ENCODE results near the gene DMD.

Gene DMD

DNA sequence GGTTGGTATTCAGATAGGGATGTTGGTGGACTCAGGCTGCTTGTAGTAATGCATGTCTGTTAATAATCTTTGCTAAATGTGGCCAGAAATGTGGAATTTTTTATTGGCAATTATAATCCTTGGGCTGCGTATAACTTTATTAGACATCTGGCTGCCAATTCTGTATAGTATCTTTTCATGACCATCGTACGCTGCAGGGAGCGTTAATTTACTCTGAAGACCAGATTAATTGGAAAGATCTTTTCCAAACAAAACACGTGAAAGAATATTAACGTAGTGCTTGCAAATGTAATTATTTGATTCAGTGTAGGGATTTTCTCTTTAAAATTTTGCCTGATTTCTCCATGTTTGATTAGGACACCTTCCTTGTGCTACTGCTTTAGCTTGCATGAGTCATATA is 2100.7 kb downstream of the DMD start:
- H3K4me3 ChIP-seq (ENCODE audit: low read depth, low read length), result no peak overlapping the region
- TF ChIP-seq, protein P1, sequence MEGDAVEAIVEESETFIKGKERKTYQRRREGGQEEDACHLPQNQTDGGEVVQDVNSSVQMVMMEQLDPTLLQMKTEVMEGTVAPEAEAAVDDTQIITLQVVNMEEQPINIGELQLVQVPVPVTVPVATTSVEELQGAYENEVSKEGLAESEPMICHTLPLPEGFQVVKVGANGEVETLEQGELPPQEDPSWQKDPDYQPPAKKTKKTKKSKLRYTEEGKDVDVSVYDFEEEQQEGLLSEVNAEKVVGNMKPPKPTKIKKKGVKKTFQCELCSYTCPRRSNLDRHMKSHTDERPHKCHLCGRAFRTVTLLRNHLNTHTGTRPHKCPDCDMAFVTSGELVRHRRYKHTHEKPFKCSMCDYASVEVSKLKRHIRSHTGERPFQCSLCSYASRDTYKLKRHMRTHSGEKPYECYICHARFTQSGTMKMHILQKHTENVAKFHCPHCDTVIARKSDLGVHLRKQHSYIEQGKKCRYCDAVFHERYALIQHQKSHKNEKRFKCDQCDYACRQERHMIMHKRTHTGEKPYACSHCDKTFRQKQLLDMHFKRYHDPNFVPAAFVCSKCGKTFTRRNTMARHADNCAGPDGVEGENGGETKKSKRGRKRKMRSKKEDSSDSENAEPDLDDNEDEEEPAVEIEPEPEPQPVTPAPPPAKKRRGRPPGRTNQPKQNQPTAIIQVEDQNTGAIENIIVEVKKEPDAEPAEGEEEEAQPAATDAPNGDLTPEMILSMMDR (IDR thresholded peaks at IDR 0.05; ENCODE audit: borderline replicate concordance, insufficient read depth, low read depth, low read length), result no peak

DNA sequence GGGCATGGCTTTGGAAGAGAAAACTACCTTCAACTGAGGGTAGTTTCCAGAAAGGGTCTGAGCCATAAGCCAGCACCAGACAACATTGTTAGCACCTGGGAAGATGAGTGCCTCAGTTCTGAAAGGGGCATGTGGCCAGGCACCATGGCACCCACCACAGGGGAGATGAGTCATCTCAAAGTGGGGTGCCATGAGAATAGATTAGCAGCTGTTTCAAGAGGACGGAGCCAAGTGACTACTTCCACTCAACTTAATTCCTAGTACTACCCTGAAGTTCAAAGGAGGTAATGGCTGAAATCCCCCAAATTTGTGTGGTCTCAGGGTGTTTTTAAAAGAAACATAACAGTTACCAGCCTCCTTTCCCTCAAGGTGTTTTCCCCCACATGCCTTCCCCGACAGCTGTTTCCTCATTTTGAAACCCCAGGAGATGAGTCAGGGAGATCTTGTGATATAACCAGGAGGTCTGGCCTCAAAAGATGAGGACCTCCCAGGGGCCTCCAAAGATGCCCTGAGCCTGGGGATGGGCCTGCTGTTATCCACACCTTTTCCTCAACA is 2111.7 kb downstream of the DMD start:
- H3K4me3 ChIP-seq (ENCODE audit: low read depth, low read length), result no peak overlapping the region
- TF ChIP-seq, protein P1 (IDR thresholded peaks at IDR 0.05; ENCODE audit: borderline replicate concordance, insufficient read depth, low read depth, low read length), result no peak

DNA sequence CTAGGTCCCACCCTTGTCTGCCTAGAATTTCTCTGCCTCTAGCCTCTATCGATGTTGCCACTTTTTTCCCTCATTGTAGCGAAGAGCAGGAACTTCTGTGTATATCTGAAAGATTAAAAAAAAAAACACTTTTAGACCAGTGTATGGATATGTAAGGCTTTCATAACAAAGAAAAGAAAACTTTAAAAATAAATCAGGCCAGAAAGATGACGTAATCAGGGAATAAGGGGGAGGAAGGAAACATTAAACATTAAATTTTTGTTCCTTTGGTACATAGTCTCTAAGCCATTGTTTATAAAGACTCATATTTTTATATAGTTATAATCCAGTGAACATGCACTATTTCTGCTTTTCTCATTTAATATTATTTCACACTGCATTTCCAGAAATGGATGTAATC is 2113.3 kb downstream of the DMD start:
- TF ChIP-seq, protein P1 (IDR thresholded peaks at IDR 0.05; ENCODE audit: borderline replicate concordance, insufficient read depth, low read depth, low read length), result no peak
- H3K4me3 ChIP-seq (ENCODE audit: low read depth, low read length), result no peak overlapping the region

- no peak overlapping the region for H3K4me3 ChIP-seq (ENCODE audit: low read depth, low read length)
- TF ChIP-seq, protein P1 (IDR thresholded peaks at IDR 0.05; ENCODE audit: borderline replicate concordance, insufficient read depth, low read depth, low read length), result no peak
Measured at GRCh38 chrX:31093639-31093975, 2117.7 kb downstream of the DMD start.

- TF ChIP-seq, protein P1 (IDR thresholded peaks at IDR 0.05; ENCODE audit: borderline replicate concordance, insufficient read depth, low read depth, low read length), result no peak
- H3K4me3 ChIP-seq (ENCODE audit: low read depth, low read length), result no peak overlapping the region
Measured at GRCh38 chrX:31092970-31093638, 2118.2 kb downstream of the DMD start.

DNA sequence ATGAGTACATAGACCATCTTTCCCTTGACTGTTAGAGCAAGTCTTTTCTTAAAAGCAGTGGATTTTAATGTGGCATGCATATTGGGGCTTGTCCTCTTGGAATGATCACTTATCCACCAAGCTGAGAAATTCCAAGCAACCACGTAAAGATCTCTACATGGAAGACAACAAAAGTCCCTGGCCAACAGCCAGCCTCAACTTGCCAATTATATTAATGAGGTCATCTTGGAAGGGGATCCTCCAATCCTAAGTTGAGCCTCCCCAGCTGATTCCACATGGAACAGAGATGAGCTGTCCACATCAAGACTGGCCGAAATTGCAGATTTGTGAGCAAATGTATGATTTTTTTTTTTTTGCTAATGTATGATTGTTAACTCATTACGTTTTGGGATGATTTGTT is 2118.9 kb downstream of the DMD start:
- no peak overlapping the region for H3K4me3 ChIP-seq (ENCODE audit: low read depth, low read length)
- TF ChIP-seq, protein P1 (IDR thresholded peaks at IDR 0.05; ENCODE audit: borderline replicate concordance, insufficient read depth, low read depth, low read length), result no peak

GRCh38 chrX:31091819-31092218 is 2119.5 kb downstream of the DMD start:
- H3K4me3 ChIP-seq (ENCODE audit: low read depth, low read length), result no peak overlapping the region
- TF ChIP-seq, protein P1 (IDR thresholded peaks at IDR 0.05; ENCODE audit: borderline replicate concordance, insufficient read depth, low read depth, low read length), result no peak
